Ascending aorta (tissue), 2 donors: Measurements from ENCODE around the gene VKORC1. TPM values are rescaled to one million over a fixed set of nuclear protein-coding genes. Genes with fewer than 3 reads are reported as not detected.

ENCODE experiments used
- DNase-seq, 2 donors: peaks; one replicate each; pipeline ENCODE4 v3.0.0-alpha.2; 2019; ENCODE audit warnings: low spot score in 2 of 2
- H3K27ac ChIP-seq, 2 donors: fragments of 200-600 bp; sonication (generic); one replicate each; pipeline ENCODE4 v1.5.1; 2016 to 2017; ENCODE audit warnings: mild to moderate bottlenecking in 1 of 2
- H3K27me3 ChIP-seq: fragments of 200-600 bp; sonication (generic); one replicate; pipeline ENCODE4 v1.5.1; 2017
- H3K36me3 ChIP-seq, 2 donors: fragments of 200-600 bp; sonication (generic); one replicate each; pipeline ENCODE4 v1.5.1; 2016
- H3K4me1 ChIP-seq, 2 donors: fragments of 200-600 bp; sonication (generic); one replicate each; pipeline ENCODE4 v1.5.1; 2016 to 2017; ENCODE audit warnings: mild to moderate bottlenecking in 1 of 2
- H3K4me3 ChIP-seq, 2 donors: fragments of 200-600 bp; sonication (generic); one replicate each; pipeline ENCODE4 v1.5.1; 2016 to 2017; ENCODE audit warnings: mild to moderate bottlenecking in 1 of 2
- H3K9me3 ChIP-seq, 2 donors: fragments of 200-600 bp; sonication (generic); one replicate each; pipeline ENCODE4 v1.5.1; 2016
- CTCF ChIP-seq, 3 experiments: fragments of 200-600 bp in 2 of 3; fragments of 450-650 bp in 1 of 3; sonication (generic) in 2 of 3; IDR thresholded peaks; one replicate each; pipeline ENCODE4 v1.5.1; 2016 to 2019; ENCODE audit warnings: antibody characterized with exemption in 3 of 3, mild to moderate bottlenecking in 1 of 3, moderate library complexity in 1 of 3
- intact Hi-C: fragments of 100-400 bp; cut with DNase I; formaldehyde crosslinking; loops from one replicate; pipeline ENCODE4 v1.15.1; 2023
- total RNA-seq: library from RNA; depleted of rRNA; stranded (reverse); fragments of >200 nt; gene quantifications from one replicate; pipeline ENCODE4 v1.1.0, GENCODE V29; 2016

VKORC1 gene
- total RNA-seq, 1 donor from 2014 or later = 227 TPM

DNA sequence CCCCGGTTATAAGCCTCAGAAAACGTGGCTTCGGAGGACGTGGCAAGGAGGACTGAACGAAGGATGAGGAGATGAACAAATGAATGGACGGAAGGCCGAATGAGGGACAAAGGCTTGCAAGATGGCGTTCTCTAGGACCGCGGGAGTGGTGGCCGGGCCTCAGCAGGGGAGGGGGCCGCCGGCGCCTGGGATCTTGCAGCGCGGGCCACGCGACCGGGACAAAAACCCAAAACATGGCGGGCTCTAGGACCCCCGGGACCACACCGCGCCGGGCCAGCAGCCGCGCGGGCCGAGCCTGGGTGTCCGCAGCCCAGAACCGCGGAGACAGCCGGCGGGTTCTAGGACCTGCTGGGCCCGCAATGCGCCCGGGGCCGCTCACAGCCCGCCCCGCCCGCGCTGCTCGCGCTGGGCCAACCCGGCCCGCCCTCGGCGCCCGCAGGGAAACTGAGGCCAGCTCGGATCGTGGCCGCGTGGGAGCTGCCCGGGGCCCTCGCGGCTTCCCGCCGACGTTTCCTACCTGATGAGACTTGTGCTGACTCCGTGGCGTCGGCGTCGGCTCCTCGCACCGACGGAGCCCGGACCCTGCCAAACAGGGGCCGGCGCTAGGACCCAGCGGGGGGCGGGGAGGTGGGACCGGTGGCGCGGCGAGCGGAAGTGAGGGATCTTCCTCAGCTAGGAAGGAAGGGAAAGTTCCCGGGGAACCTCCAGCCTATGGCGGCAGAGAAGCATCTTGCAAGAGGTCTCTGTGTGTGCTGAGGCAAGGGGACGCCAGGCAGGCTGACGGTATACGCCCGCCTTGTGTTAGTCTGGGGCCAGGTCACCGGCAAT, 21.2 kb downstream of the VKORC1 start:
- TF ChIP-seq CTCF (IDR thresholded peaks at IDR 0.05) = no peak
- H3K4me1 ChIP-seq = peaks cover 0 to 20% of the 10 kb centered on the region in 2 donors
- intact Hi-C loops = loop anchor here (1.0 to 10.0 kb wide), 3 partner anchors 107 to 419 kb away; partner anchors contain the start of genes FBRS, FUS, PRR14 and SETD1A

GRCh38 chr16:31072540-31073141, 22.0 kb downstream of the VKORC1 start:
- H3K4me3 ChIP-seq = peak overlapping the region; percentile 73 to 87
- peak overlapping the region; percentile 87 to 91 for H3K27ac ChIP-seq
- H3K9me3 ChIP-seq = no peaks in the 10 kb centered on the region
- DNase-seq = peak in 1 of 2 donors; percentile 68
- no peaks in the 10 kb centered on the region for H3K27me3 ChIP-seq
- no peak for TF ChIP-seq CTCF (IDR thresholded peaks at IDR 0.05)
- H3K4me1 ChIP-seq = peaks cover 0 to 20% of the 10 kb centered on the region in 2 donors
- H3K36me3 ChIP-seq = peaks cover 12 to 15% of the 10 kb centered on the region in 2 donors
- intact Hi-C loops = loop anchor here (1.0 to 10.0 kb wide), 3 partner anchors 108 to 418 kb away; partner anchors contain the start of genes FBRS, FUS, PRR14 and SETD1A

More for the DNA sequence above, 21.2 kb downstream of the VKORC1 start:
- Histone ChIP-seq H3K27ac (peak overlapping the region; percentile 87 to 91), H3K4me3 (peak overlapping the region; percentile 73 to 87), H3K36me3 (peaks cover 19 to 22% of the 10 kb centered on the region in 2 donors), H3K27me3 (no peaks in the 10 kb centered on the region), H3K9me3 (no peaks in the 10 kb centered on the region)
- peak; percentile 46 to 95 for DNase-seq

- Histone ChIP-seq H3K27ac (no peak overlapping the region), H3K27me3 (no peaks in the 10 kb centered on the region), H3K4me3 (peak overlapping the region in 1 of 2 donors; percentile 73), H3K36me3 (peaks cover 6 to 7% of the 10 kb centered on the region in 2 donors), H3K9me3 (no peaks in the 10 kb centered on the region), H3K4me1 (peaks cover 0 to 20% of the 10 kb centered on the region in 2 donors)
- intact Hi-C loops = loop anchor here (10.0 kb wide), 1 partner anchor 417 kb away; the partner anchor contains the start of genes FBRS and PRR14
- DNase-seq = no peak
- no peak for TF ChIP-seq CTCF (IDR thresholded peaks at IDR 0.05)
These were observed 22.7 kb downstream of the VKORC1 start for GRCh38 chr16:31071861-31072260.

- Histone ChIP-seq H3K4me3 (no peak overlapping the region), H3K27ac (no peak overlapping the region), H3K9me3 (no peaks in the 10 kb centered on the region), H3K27me3 (no peaks in the 10 kb centered on the region), H3K4me1 (peaks cover 0 to 7% of the 10 kb centered on the region in 2 donors), H3K36me3 (peaks cover 7 to 10% of the 10 kb centered on the region in 2 donors)
- DNase-seq = no peak
- intact Hi-C loops = no loop called here
- no peak for TF ChIP-seq CTCF (IDR thresholded peaks at IDR 0.05)
These were observed 27.3 kb downstream of the VKORC1 start for GRCh38 chr16:31067342-31067741.

DNA sequence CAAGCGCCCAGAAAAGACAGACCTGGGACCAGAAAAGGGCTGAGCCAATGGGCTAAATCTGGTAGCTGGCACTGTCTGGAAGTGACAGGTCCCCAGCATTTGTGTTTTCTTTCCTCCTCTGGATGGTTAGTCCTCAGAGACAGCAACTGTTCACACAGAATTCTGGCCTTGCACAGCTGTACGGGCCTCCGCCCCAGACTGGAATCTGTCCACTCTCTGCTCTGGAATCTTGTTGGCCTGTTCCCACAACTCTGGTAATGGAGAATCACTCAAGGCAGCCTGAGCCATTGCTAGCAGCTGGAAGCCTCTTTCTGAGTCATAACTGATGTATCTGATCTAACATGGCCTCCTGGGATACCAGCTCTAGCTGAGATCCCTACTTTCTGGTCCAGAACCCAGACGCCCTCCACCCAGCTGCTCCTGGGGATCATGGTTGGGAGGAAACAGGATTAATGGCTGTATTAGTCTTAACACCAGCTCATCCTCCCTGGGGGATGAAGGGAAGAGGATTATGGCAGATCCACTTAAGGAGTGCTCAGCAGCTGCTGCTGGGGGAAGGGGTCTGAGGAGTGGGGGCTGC, 29.6 kb downstream of the VKORC1 start:
- TF ChIP-seq CTCF (IDR thresholded peaks at IDR 0.05) = no peak
- peak overlapping the region; percentile 3 to 53 for H3K27ac ChIP-seq
- H3K4me3 ChIP-seq = no peak overlapping the region
- DNase-seq = peak in 1 of 2 donors; percentile 79
- peaks cover 16 to 31% of the 10 kb centered on the region in 2 donors for H3K36me3 ChIP-seq
- H3K27me3 ChIP-seq = no peaks in the 10 kb centered on the region
- no peaks in the 10 kb centered on the region for H3K4me1 ChIP-seq
- H3K9me3 ChIP-seq = no peaks in the 10 kb centered on the region
- intact Hi-C loops = no loop called here
